ENCODE results near the gene RNF167.
A peak's percentile ranks its signal among the peaks of the same experiment; 100 is the strongest.

Gene RNF167

DNA sequence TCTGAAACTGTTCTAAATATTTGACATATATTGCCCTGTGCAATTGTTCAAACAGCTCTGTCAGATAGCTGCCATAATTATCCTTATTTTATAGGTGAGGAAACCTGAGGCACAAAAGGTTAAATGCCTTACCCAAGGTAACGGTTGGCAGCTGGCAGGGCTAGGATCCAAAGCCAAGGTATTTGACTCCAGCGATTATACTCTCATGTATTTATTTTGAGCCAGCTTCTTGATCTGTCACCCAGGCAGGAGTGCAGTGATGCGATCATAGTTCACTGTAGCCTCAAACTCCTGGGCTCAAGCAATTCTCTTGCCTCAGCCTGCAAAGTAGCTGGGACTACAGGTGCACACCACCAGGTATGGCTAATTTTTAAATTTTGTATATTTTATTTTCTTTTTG is 18.0 kb downstream of the RNF167 start:
- no peak for DNase-seq

DNA sequence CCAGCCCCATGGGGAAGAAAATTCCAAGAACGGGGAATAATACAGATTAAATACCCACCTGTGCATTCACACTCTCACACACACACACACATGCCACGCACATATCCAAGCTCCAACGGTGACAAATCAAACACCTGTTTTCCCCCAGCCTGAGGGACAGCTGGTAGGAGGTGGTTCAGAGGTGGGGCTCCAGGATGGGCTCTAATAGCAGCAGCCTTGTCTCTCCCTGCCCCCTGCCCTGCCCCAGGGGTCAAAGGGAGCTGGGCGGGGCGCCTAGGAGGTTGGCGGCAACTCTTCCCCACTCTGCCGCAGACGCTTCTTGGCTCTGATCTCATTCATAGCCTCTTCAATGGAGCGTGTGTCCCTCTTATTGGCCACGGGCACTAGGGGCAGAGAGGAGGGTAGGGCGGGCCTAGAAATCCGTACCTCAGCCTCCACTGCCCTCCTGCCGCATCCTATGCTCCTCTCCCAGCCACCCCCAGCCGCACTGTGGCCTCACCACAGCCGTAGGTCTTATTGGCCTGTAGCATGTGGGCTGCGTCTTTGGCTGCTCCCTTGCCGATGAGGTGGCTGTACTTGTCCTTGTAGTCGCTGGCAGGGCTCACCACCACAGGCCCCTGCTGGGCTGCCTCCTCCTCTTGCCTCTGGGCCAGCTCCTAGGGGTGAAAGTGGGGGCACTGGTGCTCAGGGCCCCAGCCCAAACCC is 19.3 kb downstream of the RNF167 start:
- no peak for DNase-seq

DNA sequence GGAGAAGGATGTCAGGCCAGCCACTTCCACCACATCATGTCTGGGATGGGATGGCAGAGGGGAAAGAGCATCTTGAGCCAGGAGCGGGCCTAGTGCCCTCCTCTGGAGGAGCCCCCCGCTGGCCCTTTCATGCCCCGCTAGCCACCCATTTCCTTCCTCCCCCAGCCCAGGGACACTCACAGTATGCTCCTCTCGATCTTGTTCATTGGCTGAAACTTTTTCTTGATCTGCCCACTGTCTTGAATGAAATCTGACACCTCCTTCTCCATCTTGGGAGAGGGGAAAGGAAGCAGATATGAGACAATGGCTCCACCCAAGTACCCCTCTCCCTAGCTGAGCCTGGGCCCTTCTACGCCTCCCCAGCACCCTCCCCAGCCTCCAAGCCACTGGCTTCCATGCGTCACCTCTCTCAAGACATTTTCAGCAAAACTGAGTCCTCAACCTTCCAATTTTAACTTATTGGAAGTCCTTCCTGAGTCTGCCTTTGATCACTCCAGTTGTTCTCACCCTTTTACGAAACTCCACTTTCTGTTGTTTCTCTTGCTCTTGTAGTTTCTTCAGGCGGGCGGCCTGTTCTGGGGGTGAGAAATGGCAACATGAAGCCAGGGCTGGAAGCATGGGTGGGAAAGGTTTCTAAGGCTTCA is 20.3 kb downstream of the RNF167 start:
- DNase-seq: no peak

DNA sequence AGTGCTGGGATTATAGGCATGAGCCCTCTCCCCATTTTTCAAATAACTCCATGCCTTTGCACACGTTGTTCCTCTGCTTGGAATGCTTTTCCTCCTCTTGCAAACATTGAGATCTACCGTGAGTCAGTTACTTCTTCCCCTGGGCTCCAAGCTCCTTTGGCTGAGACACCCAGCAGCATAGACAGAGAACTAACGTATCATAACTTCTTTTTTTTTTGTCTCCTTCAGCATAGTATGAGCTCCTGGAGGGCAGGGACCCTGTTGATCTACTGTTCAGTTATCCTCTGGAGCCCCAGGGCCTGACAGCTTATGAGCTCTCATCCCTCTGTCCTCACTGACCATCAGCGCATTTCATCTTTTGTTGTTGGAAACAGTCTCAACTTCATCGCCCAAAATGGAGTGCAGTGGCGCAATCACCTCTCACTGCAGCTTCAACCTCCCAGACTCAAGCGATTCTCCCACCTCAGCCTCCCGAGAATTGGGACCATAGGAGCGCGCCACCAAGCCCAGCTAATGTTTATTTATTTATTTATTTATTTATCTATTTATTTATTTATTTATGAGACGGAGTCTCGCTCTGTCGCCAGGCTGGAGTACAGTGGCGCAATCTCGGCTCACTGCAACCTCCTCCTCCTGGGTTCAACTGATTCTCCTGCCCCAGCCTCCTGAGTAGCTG is 25.4 kb downstream of the RNF167 start:
- DNase-seq: no peak

DNA sequence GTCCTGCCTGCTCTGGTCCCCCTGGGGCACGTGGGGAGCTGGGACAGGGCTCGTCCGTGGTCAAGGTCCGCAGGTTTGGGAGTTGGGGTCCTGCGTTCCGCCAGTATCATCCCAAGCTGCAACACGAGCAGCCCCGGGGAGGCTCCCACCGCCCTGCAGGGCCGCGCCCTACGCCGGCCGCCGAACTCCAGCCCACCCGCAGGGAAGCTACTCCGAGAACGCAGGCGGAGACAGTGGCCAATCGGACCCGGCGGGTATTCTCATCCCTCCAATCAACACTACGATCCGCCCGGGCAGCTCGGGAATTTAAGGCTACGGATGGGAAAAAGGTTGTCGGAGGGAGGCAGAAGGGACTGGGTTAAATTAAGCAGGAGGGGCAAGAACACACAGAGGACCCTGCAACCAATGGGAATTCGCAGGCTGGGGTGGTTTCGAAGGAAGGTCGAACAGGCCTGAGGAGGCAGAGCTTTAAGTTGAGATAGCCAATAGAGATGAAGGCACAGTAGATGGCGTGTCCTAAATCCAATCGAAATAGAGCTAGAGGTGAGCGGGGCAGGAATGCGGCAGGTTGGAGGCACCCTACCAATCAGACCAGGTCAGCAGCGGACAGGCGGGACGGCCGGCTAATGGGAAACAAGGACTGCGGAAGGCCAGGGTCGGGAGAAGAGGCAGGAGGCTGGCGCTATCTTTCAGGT is 26.9 kb downstream of the RNF167 start:
- peak; percentile 100 for DNase-seq

DNA sequence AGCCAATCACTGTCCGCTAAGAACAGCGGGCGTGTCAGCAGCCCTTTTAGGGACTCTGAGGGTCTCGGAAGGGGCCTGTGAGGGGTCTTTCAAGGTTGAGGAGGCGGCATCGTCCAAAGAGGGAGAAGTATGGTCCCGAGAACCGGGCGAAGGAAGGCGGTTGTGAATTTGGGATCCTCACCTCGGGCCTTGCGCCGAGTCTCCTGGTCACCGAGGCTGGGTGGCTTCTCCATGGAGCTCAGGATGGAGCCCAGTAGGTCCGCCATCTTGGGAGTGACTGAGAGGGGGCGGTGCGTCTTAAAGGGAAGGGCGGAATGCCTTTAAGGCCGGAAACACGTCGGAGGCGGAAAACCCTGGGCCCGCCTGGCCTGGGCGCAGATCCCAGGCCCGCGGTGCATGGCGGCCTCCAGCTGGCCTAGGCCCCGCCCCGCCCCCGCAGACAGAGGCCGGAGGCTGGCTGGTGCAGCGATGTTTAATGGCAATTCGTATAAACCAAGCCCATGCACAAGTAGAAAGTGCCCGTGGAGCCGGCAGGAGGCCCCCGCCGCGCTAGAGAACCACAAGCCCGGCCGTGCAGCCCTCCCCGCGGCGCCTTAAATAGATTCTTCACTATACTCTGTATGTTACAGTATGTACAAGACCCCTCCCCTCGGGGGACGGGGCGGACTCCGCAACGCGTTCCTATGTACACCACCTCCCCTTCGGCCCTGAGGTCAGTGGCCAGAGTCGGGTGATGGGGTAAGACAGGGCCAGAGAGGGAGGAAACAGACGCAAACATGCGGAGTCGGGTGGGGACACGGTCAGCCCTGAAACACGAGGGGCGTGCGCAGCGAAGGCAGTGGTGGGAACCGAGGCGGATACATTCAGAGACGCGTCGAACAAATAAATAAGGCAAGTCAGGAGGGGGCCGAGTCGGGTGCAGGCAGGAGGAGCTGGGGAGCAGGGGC is 27.7 kb downstream of the RNF167 start, which contains the start of gene SPAG7:
Gene SPAG7, minus strand, starts transcription at position 279 of the 947 bp plus-strand sequence. Its CDS starts 13 bp downstream, at position 266.
- DNase-seq: peak; percentile 95

DNA sequence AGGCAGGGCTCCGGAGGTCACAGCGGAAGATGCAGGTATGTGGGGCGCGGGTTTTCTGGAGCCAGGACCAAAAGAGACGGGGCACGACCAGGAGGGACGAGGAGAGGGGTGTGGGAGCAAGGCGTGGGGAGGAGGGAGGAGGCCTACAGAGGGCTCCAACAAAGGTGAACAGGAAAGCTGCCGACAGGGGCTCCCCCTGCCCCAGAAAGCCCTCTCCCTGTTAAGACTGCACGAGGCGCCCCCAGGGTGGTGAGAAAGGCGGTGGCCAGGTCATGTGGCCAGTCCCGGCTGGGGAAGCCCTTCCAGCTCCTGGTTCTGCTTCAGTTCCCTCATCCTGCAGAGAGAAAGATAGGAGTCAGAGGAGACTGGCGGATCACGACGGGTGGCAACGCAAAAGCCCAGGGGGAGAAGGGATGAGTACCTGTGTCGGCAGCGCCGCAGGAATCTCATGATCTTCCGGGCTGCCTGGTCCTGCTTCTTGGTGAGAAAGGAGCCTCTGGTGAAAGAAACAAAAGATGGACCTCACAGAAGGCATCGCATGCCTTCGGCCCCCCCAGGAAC is 28.5 kb downstream of the RNF167 start:
- DNase-seq: peak; percentile 22

DNA sequence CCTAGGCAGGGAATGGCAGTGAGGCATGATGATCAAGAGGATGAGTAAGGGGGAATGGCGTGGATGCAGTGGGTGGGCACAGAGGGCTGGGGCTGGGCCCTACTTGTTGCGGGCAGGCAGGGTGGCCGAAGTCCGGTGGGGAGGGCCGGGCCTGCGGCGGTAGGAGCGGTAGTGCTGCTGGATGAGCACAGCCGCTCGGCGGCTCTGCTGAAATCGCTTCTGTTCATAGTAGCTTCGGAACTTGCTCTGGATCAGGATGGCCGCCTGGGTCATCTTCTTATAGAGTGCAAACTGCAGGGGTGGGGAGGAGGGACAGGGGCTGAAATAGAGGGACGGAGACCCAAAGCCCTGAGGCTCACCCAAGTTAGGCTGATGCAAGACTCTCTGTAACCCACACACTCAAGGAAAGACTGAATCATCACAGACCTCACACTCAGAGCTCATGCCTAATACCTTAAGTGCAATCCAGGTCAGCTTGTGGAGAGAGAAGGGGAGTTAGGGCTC is 29.0 kb downstream of the RNF167 start:
- peak; percentile 96 for DNase-seq

DNA sequence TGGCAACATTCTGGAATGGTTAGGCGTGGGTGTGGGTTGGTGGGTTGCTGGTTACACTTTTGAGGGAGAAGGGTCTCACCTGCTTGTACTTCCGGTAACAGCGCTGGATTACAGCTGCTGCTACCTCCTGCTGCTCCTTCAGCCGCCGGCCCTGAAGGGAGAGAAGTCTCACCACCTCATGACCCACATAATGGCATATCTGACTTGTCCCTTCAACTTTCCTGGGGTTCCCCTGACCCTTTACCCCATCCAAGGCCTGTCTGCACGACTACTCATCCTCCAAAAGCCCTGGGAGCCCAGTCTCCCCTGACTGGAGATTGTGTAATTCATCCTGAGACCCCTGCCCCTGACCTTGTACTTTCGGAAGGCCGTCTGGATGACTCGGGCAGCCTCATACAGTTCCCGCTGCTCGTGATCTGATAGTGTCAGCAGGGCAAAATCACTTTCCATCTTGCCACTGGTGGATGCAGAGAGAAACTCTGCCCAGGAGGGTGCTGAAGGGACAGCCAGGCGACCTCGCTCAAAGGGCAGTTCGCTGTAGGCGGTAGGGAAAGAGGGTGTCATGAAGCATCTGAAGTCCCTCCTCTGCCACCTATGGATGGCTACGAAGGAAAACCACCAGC is 29.6 kb downstream of the RNF167 start:
- DNase-seq: peak; percentile 34

DNA sequence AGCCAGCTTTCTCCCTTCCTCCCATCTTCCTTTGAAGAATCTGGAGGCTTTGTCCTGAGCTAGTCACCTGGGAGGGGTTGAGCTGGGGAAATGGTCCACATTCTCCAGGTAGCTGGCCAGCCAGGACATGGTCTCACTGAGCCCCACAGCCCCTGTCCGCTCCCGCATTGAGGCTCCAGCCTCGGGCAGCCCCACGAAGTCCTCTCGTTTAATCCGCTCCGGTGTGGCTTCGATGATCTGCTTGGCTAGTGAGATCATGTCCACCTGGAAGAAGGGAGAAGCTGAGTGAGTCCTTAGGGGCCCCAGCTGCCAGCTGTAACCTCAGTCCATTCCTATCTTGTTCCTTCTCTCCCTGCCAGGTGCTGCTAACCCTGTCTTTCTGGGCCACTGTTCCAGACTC is 30.2 kb downstream of the RNF167 start:
- no peak for DNase-seq

DNA sequence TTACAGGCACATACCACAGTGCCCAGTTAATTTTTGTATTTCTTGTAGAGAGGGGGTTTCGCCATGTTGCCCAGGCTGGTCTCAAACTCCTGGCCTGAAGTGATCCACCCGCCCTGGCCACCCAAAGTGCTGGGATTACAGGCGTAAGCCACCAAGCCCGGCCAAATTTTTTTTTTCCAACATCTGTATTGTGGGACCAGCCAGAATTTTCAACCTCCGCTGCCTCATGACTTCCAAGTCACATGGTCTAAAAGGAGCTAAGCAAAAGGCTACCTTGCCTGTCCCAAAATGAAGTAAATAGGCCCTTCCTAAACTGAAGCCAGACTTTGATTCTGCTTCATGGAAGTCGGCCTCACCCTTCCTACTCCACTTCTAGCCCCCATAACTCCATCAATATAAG is 31.8 kb downstream of the RNF167 start:
- no peak for DNase-seq

DNA sequence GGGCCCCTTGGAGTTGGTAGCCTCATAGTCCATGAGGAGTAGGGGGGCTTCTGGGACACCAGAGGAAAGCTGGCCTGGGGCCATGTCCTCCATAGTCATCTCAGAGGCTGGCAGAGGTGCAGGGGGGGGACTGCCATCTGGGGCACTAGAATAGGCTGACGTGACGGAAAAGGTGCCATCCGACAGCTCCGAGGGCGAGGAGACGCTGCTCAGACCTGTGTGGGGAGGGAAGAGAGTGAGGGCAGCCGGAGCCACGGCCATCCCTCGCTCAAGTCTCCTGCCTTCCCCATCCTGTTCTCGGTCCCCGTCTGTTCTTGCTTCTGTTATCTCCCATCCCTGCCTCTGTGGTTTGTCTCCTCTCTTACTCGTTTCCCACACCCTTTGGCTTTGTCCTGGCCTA is 32.3 kb downstream of the RNF167 start:
- DNase-seq: no peak

DNA sequence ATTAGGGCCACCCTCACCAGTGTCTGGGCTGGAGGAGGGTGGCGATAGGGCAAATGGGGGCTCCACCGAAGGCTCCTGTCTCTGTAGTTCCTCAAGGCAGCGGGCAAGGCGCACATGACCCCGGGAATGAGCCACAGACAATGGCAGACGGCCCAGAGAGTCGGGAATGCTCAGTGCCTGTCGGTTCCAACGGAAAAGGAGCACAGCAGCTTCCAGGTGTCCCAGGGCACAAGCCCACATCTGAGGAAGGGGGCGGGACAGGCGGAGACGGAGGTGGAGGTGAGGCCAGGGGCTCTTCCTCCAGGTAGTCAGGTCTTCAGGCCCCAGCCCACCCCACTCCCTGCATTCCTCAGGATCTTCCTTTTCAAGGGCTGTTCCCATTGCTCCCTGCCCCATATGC is 32.7 kb downstream of the RNF167 start:
- DNase-seq: no peak

DNA sequence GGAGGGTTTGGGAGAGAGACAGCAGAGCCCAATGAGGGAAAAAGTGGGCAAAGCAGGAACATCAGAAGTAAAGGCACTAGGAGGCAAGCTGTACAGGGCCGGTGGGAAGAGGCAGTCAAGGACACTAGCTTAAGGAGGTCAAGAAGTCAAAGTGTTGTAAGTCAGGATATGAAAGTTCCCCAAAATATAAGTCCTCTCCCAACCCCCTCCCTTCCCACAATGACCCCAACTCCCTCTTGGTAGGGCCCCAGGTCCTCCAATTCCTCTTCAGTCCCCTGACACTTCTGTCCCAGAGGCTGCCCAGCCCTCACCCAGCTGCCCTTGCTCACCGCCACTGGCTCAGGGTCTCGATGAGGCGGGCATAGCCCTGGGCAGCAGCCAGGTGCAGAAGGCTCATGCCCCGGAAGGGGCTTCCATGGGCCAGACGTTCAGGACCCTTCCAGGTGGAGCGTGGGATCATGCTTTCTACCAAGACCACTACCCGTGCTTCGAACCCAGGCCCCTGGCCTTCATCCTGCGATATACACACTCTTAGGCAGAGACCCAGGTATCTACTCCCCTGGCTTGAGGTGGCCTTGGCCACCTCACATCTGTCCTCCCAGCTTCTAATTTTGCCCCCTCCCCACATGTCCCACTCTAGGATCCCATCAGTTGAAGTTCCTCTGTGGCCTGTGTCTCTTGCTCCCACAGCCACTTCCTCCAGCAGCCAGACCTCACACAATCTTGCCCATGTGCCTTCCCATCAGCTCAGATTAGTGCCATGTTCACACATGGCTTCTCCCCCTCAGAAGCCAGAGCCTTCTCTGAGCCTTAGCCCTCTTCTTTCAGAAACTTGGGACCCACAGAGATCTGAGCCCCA is 33.4 kb downstream of the RNF167 start:
- no peak for DNase-seq

DNA sequence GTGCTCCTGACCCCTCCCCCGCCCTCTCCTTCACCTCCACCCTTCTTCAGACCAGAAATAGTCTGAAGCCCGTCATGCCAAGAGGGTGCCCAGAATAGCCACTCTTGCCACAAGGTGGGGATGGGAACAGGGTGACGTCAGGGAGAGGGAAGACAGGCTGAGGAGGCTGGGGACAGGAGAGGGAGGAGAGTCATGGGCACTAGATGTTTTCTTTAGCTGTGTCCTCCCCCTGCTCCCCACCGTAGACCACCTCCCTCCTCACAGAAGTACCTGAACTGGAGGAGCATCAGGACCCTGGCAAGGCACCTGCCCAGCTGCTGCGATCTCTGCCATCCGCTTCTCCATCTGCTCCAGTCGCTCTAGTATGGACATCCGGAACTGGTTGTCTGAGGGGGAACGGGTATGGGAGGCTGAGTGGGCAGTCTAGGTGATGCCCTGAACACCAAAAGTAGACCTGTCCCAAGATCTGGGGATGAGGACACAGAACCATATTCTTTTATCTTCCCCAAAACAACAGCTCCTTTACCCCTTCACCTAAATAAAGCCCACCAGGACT is 34.1 kb downstream of the RNF167 start:
- no peak for DNase-seq

DNA sequence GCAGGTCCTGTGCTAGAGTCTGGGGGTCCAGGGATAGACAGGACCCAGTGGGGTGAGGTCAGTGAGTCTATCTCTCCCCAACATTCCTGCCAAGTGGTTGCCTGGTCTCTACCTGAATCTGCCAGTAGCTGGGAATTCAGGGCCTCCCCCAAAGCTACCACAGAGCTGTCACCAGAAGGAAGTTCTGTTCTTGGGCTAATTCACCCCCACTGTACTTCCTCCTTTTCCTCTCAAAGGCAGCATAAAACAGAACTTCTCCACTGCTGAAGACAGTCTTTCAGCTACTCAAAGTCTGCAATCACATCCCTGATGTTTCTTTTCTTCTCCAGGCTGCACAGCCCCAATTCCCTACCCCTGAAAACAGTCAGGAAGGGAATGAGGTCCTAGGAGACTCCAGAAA is 38.7 kb downstream of the RNF167 start:
- no peak for DNase-seq

DNA sequence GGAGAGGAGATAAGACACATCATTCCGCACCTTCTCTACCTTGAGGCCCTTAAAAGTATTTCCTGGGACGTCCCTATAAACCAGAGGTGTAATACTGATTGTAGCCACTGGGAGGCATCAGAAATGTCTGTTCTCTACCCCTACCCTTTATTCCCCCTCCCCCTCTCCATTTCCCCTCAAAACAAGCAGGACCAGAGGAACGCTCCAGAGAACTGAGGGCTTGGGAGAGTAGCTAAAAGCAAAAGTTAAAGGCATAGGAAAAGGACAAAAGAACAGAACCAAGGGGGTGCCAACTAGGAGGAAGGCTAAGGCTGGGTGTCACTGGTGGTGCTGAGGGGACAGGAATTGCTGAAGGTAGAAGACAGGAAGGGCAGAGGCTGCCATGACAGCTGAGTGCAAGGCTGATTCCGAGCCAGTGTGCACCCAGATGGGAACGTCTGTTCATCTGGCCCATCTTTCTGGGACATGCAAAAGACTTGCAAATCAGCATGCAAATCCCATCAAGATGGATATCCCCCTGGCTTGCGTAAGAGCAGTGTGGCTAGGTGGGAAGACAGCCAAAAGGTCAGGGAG is 40.7 kb downstream of the RNF167 start:
- peak; percentile 15 for DNase-seq

DNA sequence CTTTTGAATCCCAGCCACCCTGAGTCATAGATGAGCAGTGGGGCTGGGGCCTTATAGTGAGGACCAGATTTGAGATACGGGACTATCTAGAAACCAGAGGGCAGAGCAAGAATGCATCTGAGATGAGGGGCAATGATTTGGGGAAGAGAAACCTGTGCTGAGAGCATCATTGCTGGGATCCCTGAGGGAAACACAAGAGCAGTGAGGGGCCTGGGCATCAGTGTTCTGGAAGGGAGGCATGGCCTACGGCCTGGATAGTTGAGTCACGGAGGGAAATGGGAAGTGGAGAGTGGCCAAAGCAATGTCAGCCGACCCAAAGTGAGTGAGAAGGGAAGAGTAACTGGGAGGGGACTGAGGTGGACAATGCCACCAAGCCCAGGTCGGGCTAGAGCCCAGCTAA is 42.2 kb downstream of the RNF167 start:
- no peak for DNase-seq

DNA sequence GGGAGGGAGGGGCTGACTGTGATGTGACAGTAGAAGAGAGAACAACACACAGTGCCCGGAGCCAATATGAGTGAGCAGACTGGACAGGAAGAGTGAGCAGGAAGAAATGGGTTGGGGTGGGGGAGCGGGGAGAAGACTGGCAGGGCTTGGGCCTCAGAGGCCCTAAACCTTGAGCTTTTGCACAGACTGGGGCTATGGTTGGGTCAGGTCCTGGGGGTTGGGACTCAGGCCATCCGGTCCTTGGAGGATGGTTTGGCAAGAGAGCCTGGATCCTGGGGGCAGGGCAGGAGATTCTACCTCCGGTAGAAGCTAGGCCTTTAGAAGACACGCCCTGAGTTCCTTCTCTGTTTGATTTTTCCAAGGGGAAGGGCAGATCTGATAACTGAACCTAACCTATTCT is 46.3 kb downstream of the RNF167 start:
- no peak for DNase-seq

Measured in HCEC 1CT (cell line).